Adrenal gland (tissue), 5 donors: ENCODE results near the gene ATP9A.

Experiments
- POLR2A ChIP-seq, 2 donors: fragments of 450-650 bp; IDR thresholded peaks; one replicate each; pipeline ENCODE4 v1.6.1; 2017; ENCODE audit warnings: antibody characterized with exemption in 2 of 2, mild to moderate bottlenecking in 2 of 2, moderate library complexity in 1 of 2
- TF ChIP-seq, protein P1 (sequence below), 6 experiments: fragments of 450-650 bp in 4 of 6; fragments of 200-600 bp in 2 of 6; sonication (generic) in 1 of 6; IDR thresholded peaks; 1 replicate in 5 of 6; 2 replicates in 1 of 6; pipeline versions ENCODE4 v1.5.1 to v1.8.0; 2016 to 2021; ENCODE audit warnings: antibody characterized with exemption in 6 of 6, mild to moderate bottlenecking in 2 of 6, moderate library complexity in 1 of 6
- donor health status: DM: no; HTN: no; CAD: no.

- TF ChIP-seq POLR2A (IDR thresholded peaks at IDR 0.05), result no peak
- TF ChIP-seq, protein P1, sequence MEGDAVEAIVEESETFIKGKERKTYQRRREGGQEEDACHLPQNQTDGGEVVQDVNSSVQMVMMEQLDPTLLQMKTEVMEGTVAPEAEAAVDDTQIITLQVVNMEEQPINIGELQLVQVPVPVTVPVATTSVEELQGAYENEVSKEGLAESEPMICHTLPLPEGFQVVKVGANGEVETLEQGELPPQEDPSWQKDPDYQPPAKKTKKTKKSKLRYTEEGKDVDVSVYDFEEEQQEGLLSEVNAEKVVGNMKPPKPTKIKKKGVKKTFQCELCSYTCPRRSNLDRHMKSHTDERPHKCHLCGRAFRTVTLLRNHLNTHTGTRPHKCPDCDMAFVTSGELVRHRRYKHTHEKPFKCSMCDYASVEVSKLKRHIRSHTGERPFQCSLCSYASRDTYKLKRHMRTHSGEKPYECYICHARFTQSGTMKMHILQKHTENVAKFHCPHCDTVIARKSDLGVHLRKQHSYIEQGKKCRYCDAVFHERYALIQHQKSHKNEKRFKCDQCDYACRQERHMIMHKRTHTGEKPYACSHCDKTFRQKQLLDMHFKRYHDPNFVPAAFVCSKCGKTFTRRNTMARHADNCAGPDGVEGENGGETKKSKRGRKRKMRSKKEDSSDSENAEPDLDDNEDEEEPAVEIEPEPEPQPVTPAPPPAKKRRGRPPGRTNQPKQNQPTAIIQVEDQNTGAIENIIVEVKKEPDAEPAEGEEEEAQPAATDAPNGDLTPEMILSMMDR (IDR thresholded peaks at IDR 0.05), result no peak
These were observed 42.2 kb upstream of the ATP9A start for GRCh38 chr20:51810155-51811041.
